Mesendoderm (in vitro differentiated cells): ENCODE data around the gene TBC1D14.

Experiments used
- DNase-seq: peaks from one replicate; pipeline ENCODE4 v3.0.0; 2013
- H2AK5ac ChIP-seq: 2 replicates; pipeline ENCODE4 v1.6.1; 2013; ENCODE audit warnings: low read length, inconsistent platforms
- H2BK120ac ChIP-seq: 2 replicates; pipeline ENCODE4 v1.6.1; 2013; ENCODE audit warnings: low read depth, mild to moderate bottlenecking, low read length, moderate library complexity, mixed read lengths
- H2BK15ac ChIP-seq: replicated peaks from 2 replicates; pipeline ENCODE4 v1.6.1; 2013; ENCODE audit warnings: low read depth, mild to moderate bottlenecking, moderate library complexity
- H2BK5ac ChIP-seq: 2 replicates; pipeline ENCODE4 v1.6.1; 2013; ENCODE audit warnings: low read length, inconsistent platforms
- H3K18ac ChIP-seq: 2 replicates; pipeline ENCODE4 v1.6.1; 2013; ENCODE audit warnings: mild to moderate bottlenecking, low read length, mixed read lengths
- H3K23ac ChIP-seq: one replicate; pipeline ENCODE4 v1.6.1; 2013; ENCODE audit warnings: low read length
- H3K27ac ChIP-seq: 2 replicates; pipeline ENCODE4 v1.5.1; 2013; ENCODE audit warnings: low read depth, mild to moderate bottlenecking, inconsistent platforms, low read length, moderate library complexity
- H3K27me3 ChIP-seq: 2 replicates; pipeline ENCODE4 v1.6.1; 2013; ENCODE audit warnings: low read length, control low read depth, mild to moderate bottlenecking, inconsistent platforms; ENCODE audit not compliant: insufficient read depth, poor library complexity
- H3K36me3 ChIP-seq: 2 replicates; pipeline ENCODE4 v1.6.1; 2013; ENCODE audit warnings: low read length, inconsistent platforms; ENCODE audit not compliant: control insufficient read depth, insufficient read depth
- H3K4ac ChIP-seq: one replicate; pipeline ENCODE4 v1.6.1; 2013; ENCODE audit warnings: low read depth, mild to moderate bottlenecking, low read length, moderate library complexity
- H3K4me1 ChIP-seq: 2 replicates; pipeline ENCODE4 v1.6.1; 2013; ENCODE audit warnings: low read depth, low read length, inconsistent platforms; ENCODE audit not compliant: control insufficient read depth
- H3K4me2 ChIP-seq: 2 replicates; pipeline ENCODE4 v1.6.1; 2013; ENCODE audit warnings: low read length
- H3K4me3 ChIP-seq: 2 replicates; pipeline ENCODE4 v1.5.1; 2013; ENCODE audit warnings: mild to moderate bottlenecking, low read length
- H3K56ac ChIP-seq: one replicate; pipeline ENCODE4 v1.6.1; 2013; ENCODE audit warnings: low read length
- H3K79me1 ChIP-seq: 2 replicates; pipeline ENCODE4 v1.6.1; 2013; ENCODE audit warnings: low read length, inconsistent platforms
- H3K79me2 ChIP-seq: 2 replicates; pipeline ENCODE4 v1.6.1; 2013; ENCODE audit warnings: mild to moderate bottlenecking, low read length; ENCODE audit not compliant: control insufficient read depth, insufficient read depth
- H3K9ac ChIP-seq: 2 replicates; pipeline ENCODE4 v1.6.1; 2013; ENCODE audit warnings: low read length, inconsistent platforms
- H4K5ac ChIP-seq: one replicate; pipeline ENCODE4 v1.6.1; 2013; ENCODE audit warnings: low read length
- H4K8ac ChIP-seq: one replicate; pipeline ENCODE4 v1.6.1; 2013; ENCODE audit warnings: low read depth, mild to moderate bottlenecking, control low read depth, low read length, moderate library complexity
- WGBS: extraction: QIAGEN DNeasy Blood & Tissue Kit; methylation state at CpG from one replicate; pipeline ENCODE4 v1.1.7; 2013; ENCODE audit warnings: low lambda C conversion rate, missing lambda C conversion rate; ENCODE audit not compliant: insufficient coverage; ENCODE audit errors: extremely low coverage; 5-methylcytosine and 5-hydroxymethylcytosine counted together

The TBC1D14 gene

GRCh38 chr4:7055990-7056325 is 146.3 kb downstream of the TBC1D14 start:
- Histone ChIP-seq H4K8ac (no peak overlapping the region), H3K4me1 (no peaks in the 10 kb centered on the region), H3K56ac (no peak overlapping the region), H3K79me2 (no peaks in the 10 kb centered on the region), H3K4me3 (no peak overlapping the region), H3K18ac (no peak overlapping the region), H3K36me3 (peaks cover 2% of the 10 kb centered on the region), H3K4me2 (no peak overlapping the region), H2AK5ac (no peak overlapping the region), H3K4ac (no peak overlapping the region), H3K23ac (no peak overlapping the region), H3K79me1 (peaks cover 2% of the 10 kb centered on the region), H2BK5ac (no peak overlapping the region), H3K27ac (no peak overlapping the region), H2BK15ac (no peak overlapping the region), H4K5ac (no peak overlapping the region), H3K9ac (no peak overlapping the region), H2BK120ac (no peak overlapping the region), H3K27me3 (no peaks in the 10 kb centered on the region)
- no CpG with 5 or more reads among the region's 10 CpGs for WGBS
- DNase-seq, result no peak

GRCh38 chr4:7058792-7059191 is 149.2 kb downstream of the TBC1D14 start:
- H3K36me3 ChIP-seq, result peaks cover 12% of the 10 kb centered on the region
- H2BK15ac ChIP-seq, result no peak overlapping the region
- H2AK5ac ChIP-seq, result no peak overlapping the region
- no peak overlapping the region for H4K8ac ChIP-seq
- H3K56ac ChIP-seq, result no peak overlapping the region
- H3K18ac ChIP-seq, result no peak overlapping the region
- WGBS, result no CpG with 5 or more reads among the region's 3 CpGs
- H3K79me1 ChIP-seq, result no peaks in the 10 kb centered on the region
- H3K9ac ChIP-seq, result no peak overlapping the region
- no peak overlapping the region for H3K4me3 ChIP-seq
- no peak for DNase-seq
- no peak overlapping the region for H2BK120ac ChIP-seq
- H4K5ac ChIP-seq, result no peak overlapping the region
- H3K27me3 ChIP-seq, result no peaks in the 10 kb centered on the region
- no peaks in the 10 kb centered on the region for H3K4me1 ChIP-seq
- no peak overlapping the region for H3K4me2 ChIP-seq
- H3K23ac ChIP-seq, result no peak overlapping the region
- H3K4ac ChIP-seq, result no peak overlapping the region
- H3K27ac ChIP-seq, result no peak overlapping the region
- no peak overlapping the region for H2BK5ac ChIP-seq
- no peaks in the 10 kb centered on the region for H3K79me2 ChIP-seq

- H3K36me3 ChIP-seq, result peaks cover 13% of the 10 kb centered on the region
- WGBS, result no CpG with 5 or more reads among the region's 11 CpGs
These were observed 150.0 kb downstream of the TBC1D14 start for GRCh38 chr4:7059662-7060061.

GRCh38 chr4:7060346-7061150 is 150.9 kb downstream of the TBC1D14 start:
- Histone ChIP-seq H2BK5ac (no peak overlapping the region), H2BK120ac (no peak overlapping the region), H4K5ac (no peak overlapping the region), H3K79me2 (peaks cover 3% of the 10 kb centered on the region), H3K4me3 (no peak overlapping the region), H3K9ac (no peak overlapping the region), H2BK15ac (no peak overlapping the region), H3K4me1 (no peaks in the 10 kb centered on the region), H3K79me1 (peaks cover 3% of the 10 kb centered on the region), H3K27ac (no peak overlapping the region), H3K36me3 (peaks cover 13% of the 10 kb centered on the region), H3K27me3 (no peaks in the 10 kb centered on the region), H4K8ac (no peak overlapping the region), H3K23ac (no peak overlapping the region), H2AK5ac (no peak overlapping the region), H3K4me2 (no peak overlapping the region), H3K18ac (no peak overlapping the region), H3K4ac (no peak overlapping the region), H3K56ac (no peak overlapping the region)
- DNase-seq, result no peak
- WGBS, result no CpG with 5 or more reads among the region's 20 CpGs

More at GRCh38 chr4:7059662-7060061, 150.0 kb downstream of the TBC1D14 start:
- H2BK15ac ChIP-seq, result no peak overlapping the region
- H3K79me2 ChIP-seq, result no peaks in the 10 kb centered on the region
- H3K4me2 ChIP-seq, result no peak overlapping the region
- no peak overlapping the region for H4K5ac ChIP-seq
- peaks cover 1% of the 10 kb centered on the region for H3K79me1 ChIP-seq
- no peaks in the 10 kb centered on the region for H3K27me3 ChIP-seq
- H3K4me3 ChIP-seq, result no peak overlapping the region
- H2BK5ac ChIP-seq, result no peak overlapping the region
- no peak overlapping the region for H3K56ac ChIP-seq
- H3K27ac ChIP-seq, result no peak overlapping the region
- no peak overlapping the region for H3K9ac ChIP-seq
- H3K23ac ChIP-seq, result no peak overlapping the region
- DNase-seq, result no peak
- H3K18ac ChIP-seq, result no peak overlapping the region
- no peak overlapping the region for H2BK120ac ChIP-seq
- H3K4ac ChIP-seq, result no peak overlapping the region
- no peak overlapping the region for H4K8ac ChIP-seq
- no peak overlapping the region for H2AK5ac ChIP-seq
- H3K4me1 ChIP-seq, result no peaks in the 10 kb centered on the region

- H3K36me3 ChIP-seq, result peaks cover 13% of the 10 kb centered on the region
- WGBS, result no CpG with 5 or more reads among the region's 6 CpGs
These were observed 152.2 kb downstream of the TBC1D14 start for GRCh38 chr4:7061815-7062214.

GRCh38 chr4:7062816-7063215 is 153.2 kb downstream of the TBC1D14 start:
- Histone ChIP-seq H3K9ac (no peak overlapping the region), H3K4me2 (no peak overlapping the region), H3K4ac (no peak overlapping the region), H3K27ac (no peak overlapping the region), H3K27me3 (no peaks in the 10 kb centered on the region), H3K79me1 (peaks cover 13% of the 10 kb centered on the region), H3K36me3 (peaks cover 13% of the 10 kb centered on the region), H2BK120ac (no peak overlapping the region), H2BK5ac (no peak overlapping the region), H4K5ac (no peak overlapping the region), H3K23ac (no peak overlapping the region), H3K4me3 (no peak overlapping the region), H2BK15ac (no peak overlapping the region), H2AK5ac (no peak overlapping the region), H3K79me2 (peaks cover 18% of the 10 kb centered on the region), H4K8ac (no peak overlapping the region), H3K4me1 (peaks cover 4% of the 10 kb centered on the region), H3K18ac (no peak overlapping the region), H3K56ac (no peak overlapping the region)
- no peak for DNase-seq
- no CpG with 5 or more reads among the region's 4 CpGs for WGBS

More at GRCh38 chr4:7061815-7062214, 152.2 kb downstream of the TBC1D14 start:
- no peak overlapping the region for H3K4me2 ChIP-seq
- peaks cover 2% of the 10 kb centered on the region for H3K4me1 ChIP-seq
- H2BK15ac ChIP-seq, result no peak overlapping the region
- peaks cover 8% of the 10 kb centered on the region for H3K79me1 ChIP-seq
- H3K23ac ChIP-seq, result no peak overlapping the region
- no peak overlapping the region for H4K8ac ChIP-seq
- H3K4me3 ChIP-seq, result no peak overlapping the region
- H3K4ac ChIP-seq, result no peak overlapping the region
- H3K79me2 ChIP-seq, result peaks cover 10% of the 10 kb centered on the region
- DNase-seq, result no peak
- no peak overlapping the region for H3K9ac ChIP-seq
- H4K5ac ChIP-seq, result no peak overlapping the region
- H3K18ac ChIP-seq, result no peak overlapping the region
- H2BK5ac ChIP-seq, result no peak overlapping the region
- H3K27me3 ChIP-seq, result no peaks in the 10 kb centered on the region
- no peak overlapping the region for H3K27ac ChIP-seq
- H3K56ac ChIP-seq, result no peak overlapping the region
- no peak overlapping the region for H2BK120ac ChIP-seq
- H2AK5ac ChIP-seq, result no peak overlapping the region
